Peyer's patch (tissue), 4 donors: ENCODE data around the gene PDE4D. TPM values are rescaled to one million over a fixed set of nuclear protein-coding genes. Genes with fewer than 3 reads are reported as not detected.

Experiments used
- DNase-seq, 3 donors: peaks; one replicate each; pipeline ENCODE4 v3.0.0-alpha.2; 2017 to 2019
- H3K27ac ChIP-seq, 4 donors: fragments of 200-600 bp; sonication (generic); one replicate each; pipeline ENCODE4 v1.5.1; 2016 to 2019
- H3K27me3 ChIP-seq, 2 donors: fragments of 200-600 bp; sonication (generic); one replicate each; pipeline ENCODE4 v1.5.1; 2019
- H3K36me3 ChIP-seq, 3 donors: fragments of 200-600 bp; sonication (generic); one replicate each; pipeline ENCODE4 v1.5.1; 2016 to 2019
- H3K4me1 ChIP-seq, 4 donors: fragments of 200-600 bp; sonication (generic); one replicate each; pipeline ENCODE4 v1.5.1; 2016 to 2019
- H3K4me3 ChIP-seq, 4 donors: fragments of 200-600 bp; sonication (generic); 1 replicate in 3 of 4; 2 replicates in 1 of 4; pipeline ENCODE4 v1.5.1; 2016 to 2019; ENCODE audit warnings: mild to moderate bottlenecking in 1 of 4
- H3K9me3 ChIP-seq, 4 donors: fragments of 200-600 bp; sonication (generic); one replicate each; pipeline ENCODE4 v1.5.1; 2016 to 2019; ENCODE audit warnings: mild to moderate bottlenecking in 1 of 4
- POLR2A ChIP-seq, 2 donors: fragments of 450-650 bp; IDR thresholded peaks; one replicate each; pipeline ENCODE4 v1.5.1; 2017; ENCODE audit warnings: antibody characterized with exemption in 2 of 2, mild to moderate bottlenecking in 2 of 2, moderate library complexity in 2 of 2
- total RNA-seq, 4 donors: library from RNA; depleted of rRNA; stranded (reverse); fragments of >200 nt; gene quantifications; one replicate each; pipeline ENCODE4 v1.1.0, GENCODE V29; 2016
- TF ChIP-seq, protein P1 (sequence below), 6 experiments: fragments of 450-650 bp in 4 of 6; fragments of 200-600 bp in 2 of 6; sonication (generic) in 1 of 6; IDR thresholded peaks; one replicate each; pipeline ENCODE4 v1.5.1; 2017 to 2019; ENCODE audit warnings: antibody characterized with exemption in 6 of 6, mild to moderate bottlenecking in 3 of 6, moderate library complexity in 1 of 6

PDE4D gene
- total RNA-seq, 4 donors from 2014 or later, result 19.8 to 89.1 (median 43.9) TPM

DNA sequence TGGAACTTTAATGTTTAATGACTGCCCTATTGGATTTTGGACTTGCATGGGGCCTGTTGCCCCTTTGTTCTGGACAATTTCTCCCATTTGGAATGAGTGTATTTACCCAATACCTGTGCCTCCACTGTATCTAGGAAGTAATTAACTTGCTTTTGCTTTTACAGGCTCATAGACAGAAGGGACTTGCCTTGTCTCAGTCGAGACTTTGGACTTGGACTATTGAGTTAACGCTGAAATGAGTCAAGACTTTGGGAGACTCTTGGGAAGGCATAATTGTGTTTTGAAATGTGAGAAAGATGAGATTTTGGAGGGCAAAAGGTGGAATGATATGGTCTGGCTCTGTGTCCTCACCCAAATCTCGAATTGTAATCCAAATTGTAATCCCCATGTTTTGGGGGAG is 368.2 kb downstream of the PDE4D start:
- Histone ChIP-seq H3K27ac (peak overlapping the region in 1 of 4 donors; percentile 27), H3K9me3 (no peaks in the 10 kb centered on the region)

DNA sequence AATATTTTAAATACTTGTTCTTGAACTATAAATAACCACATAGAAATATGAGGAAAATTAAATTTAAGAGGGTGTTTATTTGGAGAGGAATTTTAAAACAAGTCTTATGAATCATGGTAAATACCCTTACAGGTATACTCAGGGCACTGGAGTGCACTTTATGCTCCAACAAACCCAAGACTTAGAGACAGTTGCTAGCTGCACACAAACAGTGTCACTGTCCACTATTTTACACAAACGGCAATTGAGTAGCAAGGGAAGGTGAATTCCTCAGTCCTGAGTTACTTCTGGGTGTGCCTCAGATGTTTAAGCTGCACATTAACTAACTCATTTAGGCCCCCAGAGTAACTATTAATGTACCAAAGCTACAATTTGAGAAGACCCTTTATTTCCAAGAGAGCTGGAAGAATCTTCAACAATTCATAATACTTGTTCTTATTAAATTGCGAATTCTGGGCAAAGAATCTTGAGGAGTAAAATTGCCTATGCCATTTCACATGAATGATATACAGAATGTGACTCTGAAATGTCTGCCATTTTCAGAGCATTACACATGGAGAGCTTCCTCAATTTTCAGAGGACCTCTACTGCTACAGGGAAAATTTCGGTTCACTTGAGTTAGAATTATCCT is 371.2 kb downstream of the PDE4D start:
- TF ChIP-seq, protein P1, sequence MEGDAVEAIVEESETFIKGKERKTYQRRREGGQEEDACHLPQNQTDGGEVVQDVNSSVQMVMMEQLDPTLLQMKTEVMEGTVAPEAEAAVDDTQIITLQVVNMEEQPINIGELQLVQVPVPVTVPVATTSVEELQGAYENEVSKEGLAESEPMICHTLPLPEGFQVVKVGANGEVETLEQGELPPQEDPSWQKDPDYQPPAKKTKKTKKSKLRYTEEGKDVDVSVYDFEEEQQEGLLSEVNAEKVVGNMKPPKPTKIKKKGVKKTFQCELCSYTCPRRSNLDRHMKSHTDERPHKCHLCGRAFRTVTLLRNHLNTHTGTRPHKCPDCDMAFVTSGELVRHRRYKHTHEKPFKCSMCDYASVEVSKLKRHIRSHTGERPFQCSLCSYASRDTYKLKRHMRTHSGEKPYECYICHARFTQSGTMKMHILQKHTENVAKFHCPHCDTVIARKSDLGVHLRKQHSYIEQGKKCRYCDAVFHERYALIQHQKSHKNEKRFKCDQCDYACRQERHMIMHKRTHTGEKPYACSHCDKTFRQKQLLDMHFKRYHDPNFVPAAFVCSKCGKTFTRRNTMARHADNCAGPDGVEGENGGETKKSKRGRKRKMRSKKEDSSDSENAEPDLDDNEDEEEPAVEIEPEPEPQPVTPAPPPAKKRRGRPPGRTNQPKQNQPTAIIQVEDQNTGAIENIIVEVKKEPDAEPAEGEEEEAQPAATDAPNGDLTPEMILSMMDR (IDR thresholded peaks at IDR 0.05), result no peak
- no peak for TF ChIP-seq POLR2A (IDR thresholded peaks at IDR 0.05)
- Histone ChIP-seq H3K4me1 (peaks cover 0 to 7% (median 0%) of the 10 kb centered on the region in 4 donors), H3K9me3 (no peaks in the 10 kb centered on the region), H3K27me3 (no peaks in the 10 kb centered on the region), H3K4me3 (no peak overlapping the region), H3K36me3 (no peaks in the 10 kb centered on the region), H3K27ac (no peak overlapping the region)
- DNase-seq, result no peak

More for the DNA sequence above, 368.2 kb downstream of the PDE4D start:
- Histone ChIP-seq H3K36me3 (no peaks in the 10 kb centered on the region), H3K4me1 (peaks cover 0 to 7% (median 0%) of the 10 kb centered on the region in 4 donors), H3K4me3 (no peak overlapping the region), H3K27me3 (no peaks in the 10 kb centered on the region)
- peak in 1 of 3 donors; percentile 54 for DNase-seq
- no peak for TF ChIP-seq POLR2A (IDR thresholded peaks at IDR 0.05)
- TF ChIP-seq, protein P1 (IDR thresholded peaks at IDR 0.05), result no peak

DNA sequence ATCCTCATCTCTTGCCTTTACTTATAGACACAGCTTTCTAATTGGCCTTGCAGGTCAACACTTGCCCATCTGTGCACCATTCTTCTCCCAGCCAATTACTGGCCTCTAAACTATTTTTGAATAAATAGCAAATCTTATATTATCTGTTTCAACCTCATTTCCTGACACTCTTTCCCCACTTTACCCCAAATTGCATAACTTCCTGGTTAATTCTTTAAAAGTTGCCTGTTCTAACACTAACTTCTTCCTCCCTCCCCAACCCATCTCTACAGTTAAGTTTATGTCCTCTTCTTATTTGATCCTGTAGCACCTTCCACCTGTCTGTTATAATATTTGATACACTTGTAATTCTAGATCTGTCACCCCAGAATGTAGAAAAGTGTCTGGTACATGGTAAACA is 372.1 kb downstream of the PDE4D start:
- no peak for TF ChIP-seq POLR2A (IDR thresholded peaks at IDR 0.05)
- TF ChIP-seq, protein P1 (IDR thresholded peaks at IDR 0.05), result no peak
- no peaks in the 10 kb centered on the region for H3K27me3 ChIP-seq

DNA sequence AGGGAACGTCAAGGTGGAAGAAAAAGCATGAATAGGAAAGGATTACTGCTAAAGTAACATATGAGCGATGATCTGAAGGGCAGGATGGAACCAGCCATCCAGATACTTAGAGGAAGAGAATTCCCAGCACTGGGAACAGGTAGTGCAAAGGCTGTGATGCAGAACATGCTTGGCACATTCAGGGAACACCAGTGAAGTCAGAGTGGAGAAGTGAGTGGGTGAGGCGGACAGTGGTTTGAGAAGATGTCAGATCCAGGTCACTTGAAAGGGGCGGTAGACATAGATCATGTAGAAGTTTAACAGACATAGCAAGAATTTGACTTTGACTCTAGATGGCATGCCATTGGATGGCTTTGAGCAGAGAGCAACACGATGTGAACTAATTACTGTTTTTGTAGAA is 374.2 kb downstream of the PDE4D start:
- Histone ChIP-seq H3K36me3 (no peaks in the 10 kb centered on the region), H3K27me3 (no peaks in the 10 kb centered on the region), H3K9me3 (no peaks in the 10 kb centered on the region), H3K4me1 (peaks cover 0 to 5% (median 0%) of the 10 kb centered on the region in 4 donors), H3K4me3 (no peak overlapping the region), H3K27ac (no peak overlapping the region)
- DNase-seq, result no peak
- TF ChIP-seq, protein P1 (IDR thresholded peaks at IDR 0.05), result no peak
- TF ChIP-seq POLR2A (IDR thresholded peaks at IDR 0.05), result no peak

More for the DNA sequence above, 372.1 kb downstream of the PDE4D start:
- H3K9me3 ChIP-seq, result no peaks in the 10 kb centered on the region
- H3K27ac ChIP-seq, result no peak overlapping the region
- peaks cover 0 to 7% (median 0%) of the 10 kb centered on the region in 4 donors for H3K4me1 ChIP-seq
- DNase-seq, result no peak
- no peak overlapping the region for H3K4me3 ChIP-seq
- H3K36me3 ChIP-seq, result no peaks in the 10 kb centered on the region

DNA sequence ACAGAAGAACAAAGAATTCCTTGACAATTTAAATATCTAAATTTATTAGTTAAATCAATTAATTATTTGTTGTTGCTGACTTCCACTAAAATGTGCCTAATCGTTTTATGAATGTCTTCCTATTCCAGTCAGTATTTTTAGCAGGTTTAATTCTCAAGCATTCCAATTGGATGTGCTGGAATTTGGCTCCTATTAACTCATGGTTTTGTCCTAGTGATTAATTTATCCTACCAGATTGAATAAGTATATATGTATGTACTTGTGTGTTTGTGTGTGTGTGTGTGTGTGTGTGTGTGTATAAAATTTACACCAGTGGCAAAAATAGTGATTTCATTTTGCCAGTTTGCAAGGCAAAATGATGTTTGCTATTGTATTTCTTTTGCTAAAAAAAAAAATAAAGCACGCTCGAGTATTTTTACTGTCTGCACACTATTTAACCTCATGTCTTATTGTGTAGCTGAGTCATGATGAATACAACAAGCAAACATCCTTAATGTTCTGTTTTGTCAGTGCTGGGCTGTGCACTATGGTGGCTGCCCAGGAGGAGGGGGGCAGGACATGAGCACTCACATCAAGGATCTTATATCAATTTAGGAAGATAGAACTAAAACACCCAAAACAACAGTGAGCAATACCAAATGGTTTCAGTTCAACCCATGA is 375.5 kb downstream of the PDE4D start:
- H3K27ac ChIP-seq, result no peak overlapping the region
- no peak for DNase-seq
- no peaks in the 10 kb centered on the region for H3K9me3 ChIP-seq
- no peaks in the 10 kb centered on the region for H3K36me3 ChIP-seq
- no peak overlapping the region for H3K4me3 ChIP-seq
- no peak for TF ChIP-seq POLR2A (IDR thresholded peaks at IDR 0.05)
- TF ChIP-seq, protein P1 (IDR thresholded peaks at IDR 0.05), result no peak
- H3K4me1 ChIP-seq, result peaks cover 0 to 5% (median 0%) of the 10 kb centered on the region in 4 donors
- H3K27me3 ChIP-seq, result no peaks in the 10 kb centered on the region
